ENCODE results near the gene FXYD2. TPM values are rescaled to one million over a fixed set of nuclear protein-coding genes. Genes with fewer than 3 reads are reported as not detected.

The FXYD2 gene
- total RNA-seq, 4 donors from 2014 or later = 0.50 to 3.0 (median 1.2) TPM

DNA sequence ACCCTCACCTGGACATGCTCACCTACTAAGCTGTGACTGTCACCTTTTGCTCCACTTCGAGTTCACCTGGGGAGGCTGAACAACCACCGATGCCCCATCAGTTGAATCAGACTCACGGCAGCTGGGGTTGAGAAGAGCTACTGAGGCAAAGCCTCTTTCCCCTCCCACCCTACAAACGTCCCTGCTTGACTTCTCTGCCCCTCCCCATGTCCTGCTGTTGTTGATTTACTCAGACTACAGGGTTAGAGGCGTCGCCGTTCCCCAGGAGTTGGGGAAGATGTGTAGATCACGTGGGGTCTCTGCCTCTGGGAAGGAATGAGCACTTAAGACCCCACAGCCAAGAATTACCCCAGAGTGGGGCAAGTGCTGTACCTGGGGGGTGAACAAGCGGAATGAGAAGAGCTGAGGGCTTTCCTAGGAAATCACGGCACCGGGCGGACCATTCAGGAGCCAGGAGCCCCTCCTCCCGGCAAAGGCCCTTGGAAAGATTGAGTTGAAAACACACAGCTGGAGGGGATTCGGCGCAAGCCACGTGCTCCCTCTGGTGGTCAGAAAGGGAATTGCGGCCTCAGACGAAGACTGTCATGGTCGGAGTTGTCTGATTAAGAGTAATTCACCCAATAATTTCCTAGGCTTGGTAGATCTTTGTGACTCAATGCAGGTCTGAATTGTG lies 7.0 kb downstream of the FXYD2 start:
- peak overlapping the region in 3 of 4 donors; percentile 56 to 64 (median 60) for H3K27ac ChIP-seq
- ATAC-seq = peak; percentile 66
- 8 to 13% methylated on average over 6 to 10 of the region's 19 CpGs for WGBS, 2 donors (ENCODE audit: low coverage in 1 of 2)

GRCh38 chr11:117816846-117817367 lies 7.6 kb downstream of the FXYD2 start:
- Histone ChIP-seq H3K4me1 (peaks cover 0 to 56% (median 11%) of the 10 kb centered on the region in 3 donors), H3K4me3 (no peak overlapping the region), H3K9me3 (no peaks in the 10 kb centered on the region), H3K27me3 (peaks cover 21% of the 10 kb centered on the region), H3K27ac (peak overlapping the region in 3 of 4 donors; percentile 56 to 64 (median 60)), H3K36me3 (no peaks in the 10 kb centered on the region)
- TF ChIP-seq CTCF (IDR thresholded peaks at IDR 0.05) = no peak
- no peak for TF ChIP-seq EP300 (IDR thresholded peaks at IDR 0.05)
- TF ChIP-seq POLR2A (IDR thresholded peaks at IDR 0.05) = no peak
- TF ChIP-seq POLR2AphosphoS5 (IDR thresholded peaks at IDR 0.05) = no peak
- ATAC-seq = no peak
- WGBS, 2 donors (ENCODE audit: low coverage in 1 of 2) = no CpG with 5 or more reads among the region's 5 CpGs

More for the DNA sequence above, 7.0 kb downstream of the FXYD2 start:
- Histone ChIP-seq H3K9me3 (no peaks in the 10 kb centered on the region), H3K27me3 (peaks cover 21% of the 10 kb centered on the region), H3K4me1 (peaks cover 0 to 62% (median 11%) of the 10 kb centered on the region in 3 donors), H3K36me3 (no peaks in the 10 kb centered on the region), H3K4me3 (peak overlapping the region in 1 of 2 donors; percentile 18)
- peak in 3 of 4 experiments; percentile 97 to 99 (median 99) for TF ChIP-seq CTCF (IDR thresholded peaks at IDR 0.05)
- TF ChIP-seq POLR2AphosphoS5 (IDR thresholded peaks at IDR 0.05) = peak; percentile 34
- no peak for TF ChIP-seq POLR2A (IDR thresholded peaks at IDR 0.05)
- TF ChIP-seq EP300 (IDR thresholded peaks at IDR 0.05) = no peak

- 73% methylated on average over 6 of the region's 20 CpGs; no CpG with 5 or more reads in 1 of the 2 donors for WGBS, 2 donors (ENCODE audit: low coverage in 1 of 2)
- ATAC-seq = peak; percentile 42
- H3K27ac ChIP-seq = peak overlapping the region in 3 of 4 donors; percentile 56 to 64 (median 60)
Measured at GRCh38 chr11:117816151-117816741, 8.3 kb downstream of the FXYD2 start.

DNA sequence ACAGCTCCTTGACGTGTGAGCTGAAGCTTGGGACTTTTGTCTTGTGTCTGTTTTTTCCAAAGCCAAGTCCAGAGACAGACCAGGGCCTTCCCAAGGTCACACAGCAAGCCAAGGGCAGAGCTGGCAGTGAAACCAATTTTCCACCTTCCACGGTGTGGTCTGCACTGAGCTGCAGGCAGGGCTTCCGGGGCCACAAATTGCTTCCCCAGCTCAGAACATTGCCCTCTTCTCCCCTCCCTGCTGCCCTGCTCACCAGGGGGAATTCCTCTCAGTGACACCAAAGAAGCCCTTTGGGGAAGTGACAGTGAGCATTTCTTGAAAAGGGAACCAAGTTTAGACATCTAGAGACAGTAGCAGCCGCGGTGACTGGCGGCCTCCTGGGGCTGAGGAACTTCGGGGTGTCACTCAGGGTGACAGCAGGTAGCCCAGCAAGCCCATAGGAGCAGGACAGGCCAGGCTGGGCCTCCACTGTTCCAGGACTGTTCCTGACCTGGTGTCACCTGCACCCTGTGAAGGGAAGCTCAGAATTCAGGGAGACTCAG lies 9.2 kb downstream of the FXYD2 start:
- H3K27me3 ChIP-seq = peaks cover 21% of the 10 kb centered on the region
- no peak for TF ChIP-seq POLR2A (IDR thresholded peaks at IDR 0.05)
- TF ChIP-seq EP300 (IDR thresholded peaks at IDR 0.05) = no peak
- no peaks in the 10 kb centered on the region for H3K36me3 ChIP-seq
- peak overlapping the region in 3 of 4 donors; percentile 56 to 64 (median 60) for H3K27ac ChIP-seq
- WGBS, 2 donors (ENCODE audit: low coverage in 1 of 2) = 40% methylated on average over 1 of the region's 7 CpGs; no CpG with 5 or more reads in 1 of the 2 donors
- no peak overlapping the region for H3K4me3 ChIP-seq
- peaks cover 0 to 56% (median 11%) of the 10 kb centered on the region in 3 donors for H3K4me1 ChIP-seq
- H3K9me3 ChIP-seq = no peaks in the 10 kb centered on the region
- peak; percentile 3 for ATAC-seq

More at GRCh38 chr11:117816151-117816741, 8.3 kb downstream of the FXYD2 start:
- H3K9me3 ChIP-seq = no peaks in the 10 kb centered on the region
- H3K27me3 ChIP-seq = peaks cover 21% of the 10 kb centered on the region
- H3K4me1 ChIP-seq = peaks cover 0 to 56% (median 11%) of the 10 kb centered on the region in 3 donors
- no peak overlapping the region for H3K4me3 ChIP-seq
- peak; percentile 60 for TF ChIP-seq POLR2AphosphoS5 (IDR thresholded peaks at IDR 0.05)
- TF ChIP-seq CTCF (IDR thresholded peaks at IDR 0.05) = no peak
- H3K36me3 ChIP-seq = no peaks in the 10 kb centered on the region

DNA sequence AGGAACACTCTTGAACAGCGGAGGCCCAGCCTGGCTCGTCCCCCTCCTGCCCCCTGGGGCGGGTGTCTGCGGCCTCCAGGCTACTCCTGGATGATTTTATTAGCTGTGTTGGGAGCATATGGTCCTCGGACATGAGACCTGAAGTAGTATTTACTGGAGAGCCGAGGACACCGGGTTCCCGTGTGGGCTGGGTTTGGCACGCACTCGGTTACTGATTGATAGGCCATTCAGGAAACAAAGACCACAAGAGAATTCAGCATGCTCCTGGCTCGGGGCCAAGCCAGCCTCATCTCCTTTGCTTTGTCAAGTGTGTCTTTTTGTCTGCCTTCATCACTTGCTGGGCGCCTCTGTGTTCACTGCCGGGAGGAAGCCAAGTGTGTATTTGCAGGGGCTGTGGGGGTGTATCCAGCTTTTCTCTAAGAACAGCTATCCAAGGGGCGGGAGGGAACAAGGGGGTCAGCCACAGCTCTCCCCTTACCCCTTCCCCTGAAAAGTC lies 9.7 kb downstream of the FXYD2 start:
- Histone ChIP-seq H3K4me1 (peaks cover 0 to 56% (median 11%) of the 10 kb centered on the region in 3 donors), H3K27ac (peak overlapping the region in 3 of 4 donors; percentile 26 to 64 (median 60)), H3K27me3 (peaks cover 25% of the 10 kb centered on the region), H3K4me3 (no peak overlapping the region), H3K9me3 (no peaks in the 10 kb centered on the region), H3K36me3 (no peaks in the 10 kb centered on the region)
- WGBS, 2 donors (ENCODE audit: low coverage in 1 of 2) = 35 to 64% methylated on average over 2 to 4 of the region's 14 CpGs
- no peak for TF ChIP-seq CTCF (IDR thresholded peaks at IDR 0.05)
- TF ChIP-seq POLR2AphosphoS5 (IDR thresholded peaks at IDR 0.05) = no peak
- no peak for TF ChIP-seq EP300 (IDR thresholded peaks at IDR 0.05)
- no peak for TF ChIP-seq POLR2A (IDR thresholded peaks at IDR 0.05)
- no peak for ATAC-seq
